HepG2 (cell line): ENCODE results near the gene CDC42EP1. TPM values are rescaled to one million over a fixed set of nuclear protein-coding genes. Genes with fewer than 3 reads are reported as not detected.

Experiments
- ATF5 ChIP-seq: sonication (generic); formaldehyde crosslinking; IDR thresholded peaks from 2 replicates; pipeline ENCODE4 v1.4.0; 2020; ENCODE audit warnings: mild to moderate bottlenecking, low read depth, missing genetic modification reagents
- CCAR2 ChIP-seq: fragments of 200-400 bp; formaldehyde crosslinking; optimal IDR thresholded peaks from 2 replicates; pipeline ENCODE3; 2018; ENCODE audit warnings: low read depth, mild to moderate bottlenecking, low read length, moderate library complexity
- CCDC6 ChIP-seq: sonication (generic); formaldehyde crosslinking; IDR thresholded peaks from 2 replicates; pipeline ENCODE4 v1.8.1; 2022; ENCODE audit warnings: mild to moderate bottlenecking, missing genetic modification reagents, moderate library complexity
- ETV5 ChIP-seq: IDR thresholded peaks from 2 replicates; pipeline ENCODE4 v1.6.1; 2018; ENCODE audit warnings: missing biosample characterization, missing genetic modification reagents, inconsistent platforms, borderline replicate concordance
- KLF15 ChIP-seq: sonication (generic); formaldehyde crosslinking; IDR thresholded peaks from 2 replicates; pipeline ENCODE4 v1.8.1; 2023; ENCODE audit warnings: borderline replicate concordance, mild to moderate bottlenecking, inconsistent platforms, missing genetic modification reagents, mixed read lengths
- MTERF4 ChIP-seq: sonication (generic); formaldehyde crosslinking; IDR thresholded peaks from 2 replicates; pipeline ENCODE4 v1.8.0; 2023; ENCODE audit warnings: mild to moderate bottlenecking, missing genetic modification reagents
- PBX2 ChIP-seq: IDR thresholded peaks from 2 replicates; pipeline ENCODE4 v1.6.1; 2016; ENCODE audit warnings: control low read depth
- PLRG1 ChIP-seq: fragments of 450-650 bp; conservative IDR thresholded peaks from 2 replicates; pipeline ENCODE4 v1.6.1; 2016
- POGZ ChIP-seq: sonication (generic); formaldehyde crosslinking; IDR thresholded peaks from 2 replicates; pipeline ENCODE4 v1.4.0; 2020; ENCODE audit warnings: mild to moderate bottlenecking, missing genetic modification reagents
- RBFOX2 ChIP-seq: fragments of 200-400 bp; formaldehyde crosslinking; IDR thresholded peaks from 2 replicates; pipeline ENCODE4 v1.6.1; 2017; ENCODE audit warnings: low read depth, mild to moderate bottlenecking, low read length
- RXRA ChIP-seq: sonication (generic); formaldehyde crosslinking; IDR thresholded peaks from 2 replicates; pipeline ENCODE4 v1.5.1; 2020; ENCODE audit warnings: missing genetic modification reagents
- TIGD3 ChIP-seq: sonication (generic); formaldehyde crosslinking; IDR thresholded peaks from 2 replicates; pipeline ENCODE4 v1.5.1; 2020; ENCODE audit warnings: mild to moderate bottlenecking, missing genetic modification reagents, borderline replicate concordance
- ZBTB37 ChIP-seq: sonication (generic); formaldehyde crosslinking; IDR thresholded peaks from 2 replicates; pipeline ENCODE4 v1.4.0; 2020; ENCODE audit warnings: mild to moderate bottlenecking, missing genetic modification reagents
- ZFX ChIP-seq: sonication (generic); formaldehyde crosslinking; IDR thresholded peaks from 2 replicates; pipeline ENCODE4 v1.4.0; 2020; ENCODE audit warnings: mild to moderate bottlenecking, low read depth, missing genetic modification reagents, moderate library complexity
- ZNF501 ChIP-seq: sonication (generic); formaldehyde crosslinking; IDR thresholded peaks from 2 replicates; pipeline ENCODE4 v1.5.1; 2020; ENCODE audit warnings: mild to moderate bottlenecking, moderate library complexity, missing genetic modification reagents
- ZNF639 ChIP-seq: conservative IDR thresholded peaks from 2 replicates; pipeline ENCODE4 v1.6.1; 2018; ENCODE audit warnings: missing genetic modification reagents
- ZNF670 ChIP-seq: sonication (generic); formaldehyde crosslinking; IDR thresholded peaks from 2 replicates; pipeline ENCODE4 v1.8.0; 2022; ENCODE audit warnings: mild to moderate bottlenecking, missing genetic modification reagents, borderline replicate concordance
- ZNF678 ChIP-seq: sonication (generic); formaldehyde crosslinking; IDR thresholded peaks from 2 replicates; pipeline ENCODE4 v1.4.0; 2020; ENCODE audit warnings: mild to moderate bottlenecking, missing genetic modification reagents
- ZNF704 ChIP-seq: sonication (generic); formaldehyde crosslinking; IDR thresholded peaks from 2 replicates; pipeline ENCODE4 v1.8.1; 2023; ENCODE audit warnings: mild to moderate bottlenecking, inconsistent platforms, moderate library complexity, missing genetic modification reagents, borderline replicate concordance
- ZNF777 ChIP-seq: sonication (generic); formaldehyde crosslinking; IDR thresholded peaks from 2 replicates; pipeline ENCODE4 v1.4.0; 2020; ENCODE audit warnings: missing genetic modification reagents
- ZNF781 ChIP-seq: sonication (generic); formaldehyde crosslinking; IDR thresholded peaks from 2 replicates; pipeline ENCODE4 v1.5.1; 2020; ENCODE audit warnings: borderline replicate concordance, mild to moderate bottlenecking, missing genetic modification reagents; ENCODE audit errors: not compliant biosample characterization
- polyA plus RNA-seq, 8 experiments: library from polyadenylated mRNA; depleted of rRNA in 3 of 8; stranded (reverse) in 7 of 8; unstranded in 1 of 8; fragments of >200 nt; fragmentation: Illumina TruSeq in 4 of 8; extraction: Trizol in 4 of 8; gene quantifications; 2 replicates each; pipeline versions ENCODE4 v1.2.1 to v1.2.3, GENCODE V29; 2011 to 2016; ENCODE audit warnings: low read depth in 4 of 8, missing spikeins in 1 of 8, mixed read lengths in 1 of 8; ENCODE audit not compliant: insufficient read depth in 1 of 8
- total RNA-seq, 5 experiments: library from RNA; depleted of rRNA; stranded (reverse); fragments of >200 nt; fragmentation: Illumina TruSeq; extraction: Trizol; gene quantifications; 2 replicates each; pipeline ENCODE4 v1.2.3, GENCODE V29; 2016; ENCODE audit warnings: low read depth in 1 of 5

CDC42EP1 gene
- total and polyA plus RNA-seq, 2 of the 13 experiments (the other 11 are each of a cell fraction or from before 2014, with no cell fraction given), result 17.1 to 29.5 TPM

- TF ChIP-seq ZNF501, result no peak; the same call in 1 of the 2 replicates
- TF ChIP-seq KLF15 (CRISPR knock-in tag), result no peak
- TF ChIP-seq PLRG1, result no peak
- no peak for TF ChIP-seq ZNF781 (CRISPR knock-in tag)
- no peak for TF ChIP-seq TIGD3
- TF ChIP-seq CCDC6 (CRISPR knock-in tag), result peak; percentile 88
- peak; percentile 68 for TF ChIP-seq ZFX
- TF ChIP-seq ZNF777 (CRISPR knock-in tag), result peak; percentile 53; the same call in 1 of the 2 replicates
- peak; percentile 76; the same call in 1 of the 2 replicates for TF ChIP-seq ZNF678
- TF ChIP-seq ZNF704, result no peak; the same call in 1 of the 2 replicates
- no peak for TF ChIP-seq ATF5 (CRISPR knock-in tag)
- no peak for TF ChIP-seq ZBTB37 (CRISPR knock-in tag)
- peak; percentile 64 for TF ChIP-seq RBFOX2
- TF ChIP-seq MTERF4 (CRISPR knock-in tag), result no peak
- peak; percentile 88 for TF ChIP-seq ETV5 (CRISPR knock-in tag)
- peak; percentile 99 for TF ChIP-seq ZNF670 (CRISPR knock-in tag)
- peak; percentile 99 for TF ChIP-seq RXRA
- TF ChIP-seq ZNF639 (CRISPR knock-in tag), result no peak
- TF ChIP-seq PBX2 (CRISPR knock-in tag), result peak; percentile 26; the same call in 1 of the 2 replicates
- TF ChIP-seq POGZ (CRISPR knock-in tag), result peak; percentile 85
- no peak for TF ChIP-seq CCAR2
Measured at GRCh38 chr22:37545703-37546436, 14.4 kb upstream of the CDC42EP1 start (continued).
